ENCODE results near the gene DGKI. TPM values are rescaled to one million over a fixed set of nuclear protein-coding genes. Genes with fewer than 3 reads are reported as not detected.

The DGKI gene
- total RNA-seq, 6 experiments from 2014 or later: 1.2 to 2.2 (median 1.6) TPM

- TF ChIP-seq, protein P1, sequence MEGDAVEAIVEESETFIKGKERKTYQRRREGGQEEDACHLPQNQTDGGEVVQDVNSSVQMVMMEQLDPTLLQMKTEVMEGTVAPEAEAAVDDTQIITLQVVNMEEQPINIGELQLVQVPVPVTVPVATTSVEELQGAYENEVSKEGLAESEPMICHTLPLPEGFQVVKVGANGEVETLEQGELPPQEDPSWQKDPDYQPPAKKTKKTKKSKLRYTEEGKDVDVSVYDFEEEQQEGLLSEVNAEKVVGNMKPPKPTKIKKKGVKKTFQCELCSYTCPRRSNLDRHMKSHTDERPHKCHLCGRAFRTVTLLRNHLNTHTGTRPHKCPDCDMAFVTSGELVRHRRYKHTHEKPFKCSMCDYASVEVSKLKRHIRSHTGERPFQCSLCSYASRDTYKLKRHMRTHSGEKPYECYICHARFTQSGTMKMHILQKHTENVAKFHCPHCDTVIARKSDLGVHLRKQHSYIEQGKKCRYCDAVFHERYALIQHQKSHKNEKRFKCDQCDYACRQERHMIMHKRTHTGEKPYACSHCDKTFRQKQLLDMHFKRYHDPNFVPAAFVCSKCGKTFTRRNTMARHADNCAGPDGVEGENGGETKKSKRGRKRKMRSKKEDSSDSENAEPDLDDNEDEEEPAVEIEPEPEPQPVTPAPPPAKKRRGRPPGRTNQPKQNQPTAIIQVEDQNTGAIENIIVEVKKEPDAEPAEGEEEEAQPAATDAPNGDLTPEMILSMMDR (IDR thresholded peaks at IDR 0.05): no peak
- Mint-ChIP-seq H3K27ac (no peak overlapping the region), H3K4me1 (ENCODE audit: low read depth) (no peaks in the 10 kb centered on the region; the same call in 1 of the 2 replicates), H3K9me3 (no peaks in the 10 kb centered on the region), H3K36me3 (ENCODE audit: low read depth) (no peaks in the 10 kb centered on the region), H3K27me3 (ENCODE audit: insufficient read depth) (no peaks in the 10 kb centered on the region), H3K4me3 (no peak overlapping the region)
- no peak for DNase-seq
These were observed 255.9 kb downstream of the DGKI start for GRCh38 chr7:137590756-137591305.

DNA sequence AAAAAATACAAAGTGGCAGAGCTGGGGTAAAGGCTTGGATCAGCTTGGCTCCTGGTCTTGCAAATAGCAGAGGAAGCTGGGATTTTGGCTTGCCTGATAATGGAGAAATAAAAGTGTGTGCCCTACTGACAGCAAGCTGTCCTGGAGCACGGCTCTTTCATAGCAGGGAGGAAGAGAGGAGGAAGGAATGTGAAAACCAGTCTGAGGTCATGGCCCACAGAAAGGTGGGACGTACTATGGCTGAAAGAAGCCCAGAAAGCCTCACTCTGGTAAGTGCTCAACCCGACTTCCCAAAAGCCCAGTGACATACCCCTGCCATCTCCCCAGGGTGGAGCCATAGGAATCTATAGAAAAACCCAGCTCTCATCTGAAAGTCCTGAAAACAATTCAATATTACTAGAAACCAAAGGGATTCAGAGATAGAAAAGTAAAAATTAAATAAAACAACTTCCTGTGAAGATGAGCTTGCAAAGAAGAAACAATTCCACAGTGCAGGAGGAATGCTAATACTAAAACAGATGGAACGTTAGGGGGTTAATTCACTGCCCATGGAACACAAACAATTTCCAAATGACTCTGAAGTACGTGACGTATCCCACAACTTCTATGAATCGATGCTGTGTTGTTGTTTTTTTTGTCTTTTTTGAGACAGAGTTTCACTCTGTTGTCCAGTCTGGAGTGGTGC lies 256.6 kb downstream of the DGKI start:
- Mint-ChIP-seq H3K4me3 (no peak overlapping the region), H3K9me3 (no peaks in the 10 kb centered on the region), H3K27me3 (ENCODE audit: insufficient read depth) (no peaks in the 10 kb centered on the region), H3K27ac (no peak overlapping the region), H3K4me1 (ENCODE audit: low read depth) (no peaks in the 10 kb centered on the region; the same call in 1 of the 2 replicates), H3K36me3 (ENCODE audit: low read depth) (no peaks in the 10 kb centered on the region)
- TF ChIP-seq, protein P1 (IDR thresholded peaks at IDR 0.05): no peak
- no peak for DNase-seq

DNA sequence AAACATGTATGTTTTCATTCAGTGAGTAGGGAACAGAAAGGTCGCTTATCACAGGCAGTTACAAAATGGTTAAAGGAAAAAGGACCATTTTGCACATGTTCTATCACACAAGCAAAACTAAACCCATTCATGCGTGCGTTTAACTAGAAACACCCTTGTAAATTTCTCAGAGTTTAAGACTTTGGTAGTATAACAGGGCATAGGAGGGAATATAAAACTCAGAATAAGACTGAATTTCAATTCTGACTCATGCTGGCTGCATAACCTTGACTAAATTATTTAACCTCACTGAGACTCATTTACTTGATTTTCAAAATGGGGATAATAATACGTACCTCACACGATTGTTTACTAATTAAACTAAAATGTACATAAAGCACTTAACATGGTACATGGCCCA lies 259.4 kb downstream of the DGKI start:
- Mint-ChIP-seq H3K4me3 (no peak overlapping the region), H3K27ac (no peak overlapping the region), H3K27me3 (ENCODE audit: insufficient read depth) (no peaks in the 10 kb centered on the region), H3K9me3 (no peaks in the 10 kb centered on the region), H3K36me3 (ENCODE audit: low read depth) (peaks cover 5% of the 10 kb centered on the region; the same call in 1 of the 2 replicates), H3K4me1 (ENCODE audit: low read depth) (no peaks in the 10 kb centered on the region; the same call in 1 of the 2 replicates)
- DNase-seq: no peak
- TF ChIP-seq, protein P1 (IDR thresholded peaks at IDR 0.05): no peak

- DNase-seq: no peak
- no peaks in the 10 kb centered on the region for H3K27me3 Mint-ChIP-seq (ENCODE audit: insufficient read depth)
- peaks cover 5% of the 10 kb centered on the region; the same call in 1 of the 2 replicates for H3K36me3 Mint-ChIP-seq (ENCODE audit: low read depth)
These were observed 261.2 kb downstream of the DGKI start for GRCh38 chr7:137585591-137585990.

GRCh38 chr7:137583172-137583571 lies 263.6 kb downstream of the DGKI start:
- TF ChIP-seq, protein P1 (IDR thresholded peaks at IDR 0.05): no peak
- peaks cover 9% of the 10 kb centered on the region; the same call in 1 of the 2 replicates for H3K36me3 Mint-ChIP-seq (ENCODE audit: low read depth)
- H3K27me3 Mint-ChIP-seq (ENCODE audit: insufficient read depth): no peaks in the 10 kb centered on the region
- no peak for DNase-seq
- H3K4me3 Mint-ChIP-seq: no peak overlapping the region
- H3K27ac Mint-ChIP-seq: no peak overlapping the region
- H3K4me1 Mint-ChIP-seq (ENCODE audit: low read depth): peaks cover 35% of the 10 kb centered on the region
- no peaks in the 10 kb centered on the region for H3K9me3 Mint-ChIP-seq

More at GRCh38 chr7:137585591-137585990, 261.2 kb downstream of the DGKI start:
- no peak overlapping the region for H3K4me3 Mint-ChIP-seq
- TF ChIP-seq, protein P1 (IDR thresholded peaks at IDR 0.05): no peak
- H3K27ac Mint-ChIP-seq: no peak overlapping the region
- no peaks in the 10 kb centered on the region for H3K9me3 Mint-ChIP-seq
- H3K4me1 Mint-ChIP-seq (ENCODE audit: low read depth): peaks cover 12% of the 10 kb centered on the region

All from HFFc6 (cell line).